Nephron (organoid): ENCODE data around the gene TMEM94.
"Not testable (repeated sequence)": the region's sequence is repeated elsewhere in the genome, so short reads cannot be mapped to it uniquely, and the experiment has no call there.

ENCODE experiments used
- H3K27ac Mint-ChIP-seq, 3 experiments: 2 replicates each; pipeline ENCODE4 v1.8.0; 2020; ENCODE audit warnings: mixed read lengths in 3 of 3, mild to moderate bottlenecking in 2 of 3, moderate library complexity in 1 of 3
- H3K27me3 Mint-ChIP-seq: 2 replicates; pipeline ENCODE4 v1.8.0; 2021; ENCODE audit warnings: low read depth, mild to moderate bottlenecking, moderate library complexity, mixed read lengths
- H3K36me3 Mint-ChIP-seq: 2 replicates; pipeline ENCODE4 v1.8.0; 2020; ENCODE audit warnings: low read depth, mixed read lengths
- H3K4me1 Mint-ChIP-seq: 2 replicates; pipeline ENCODE4 v1.8.0; 2020; ENCODE audit warnings: mixed read lengths
- H3K4me3 Mint-ChIP-seq, 3 experiments: 2 replicates each; pipeline ENCODE4 v1.8.0; 2020; ENCODE audit warnings: mild to moderate bottlenecking in 3 of 3, mixed read lengths in 3 of 3, moderate library complexity in 2 of 3
- H3K9me3 Mint-ChIP-seq: 2 replicates; pipeline ENCODE4 v1.8.0; 2020; ENCODE audit warnings: mixed read lengths
- CTCF ChIP-seq, 3 experiments: fragments of 200-600 bp; sonication (generic); IDR thresholded peaks; one replicate each; pipeline ENCODE4 v1.5.0; 2021; ENCODE audit warnings: antibody characterized with exemption in 3 of 3; ENCODE audit not compliant: unreplicated experiment in 3 of 3

The TMEM94 gene

DNA sequence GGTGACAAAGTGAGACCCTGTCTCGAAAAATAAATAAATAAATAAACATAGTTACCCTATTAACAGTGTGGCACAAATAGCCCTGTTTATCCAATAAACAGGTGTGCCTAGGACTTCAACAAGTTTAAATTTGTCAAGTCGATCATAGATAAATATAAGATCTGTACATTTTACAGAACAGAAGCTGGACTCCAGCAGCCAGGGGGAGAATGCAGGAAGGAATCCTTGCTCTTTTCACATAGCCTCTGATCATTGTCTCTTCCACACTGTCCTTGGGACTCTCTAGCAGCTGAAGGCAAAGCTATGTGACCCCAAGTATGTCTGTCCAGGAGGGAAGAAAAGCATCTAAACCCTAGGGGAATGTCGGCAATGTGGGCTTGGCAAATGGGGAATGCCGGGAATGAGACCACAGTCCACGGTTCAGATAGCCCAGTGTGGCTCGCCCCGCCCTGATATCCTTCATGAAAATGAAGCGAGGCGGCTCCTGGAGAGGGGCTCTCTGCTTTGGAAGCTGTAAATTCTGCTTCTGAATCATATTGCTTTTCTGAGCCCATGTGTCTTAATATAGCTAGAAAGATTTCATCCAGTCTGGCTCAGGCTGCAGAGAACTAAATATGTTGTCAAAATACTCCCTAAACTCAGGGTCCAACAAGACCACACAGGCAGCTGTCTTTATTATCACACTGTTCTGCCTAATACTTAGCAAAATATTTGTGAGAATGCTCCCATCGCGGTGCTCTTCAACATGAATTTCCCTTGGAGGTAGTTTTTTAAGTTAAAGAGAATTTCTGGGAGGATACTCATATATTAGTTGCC lies 26.1 kb upstream of the TMEM94 start:
- Mint-ChIP-seq H3K4me1 (peaks cover 53% of the 10 kb centered on the region), H3K27me3 (peaks cover 10% of the 10 kb centered on the region), H3K27ac (peak overlapping the region; percentile 87 to 91 (median 89)), H3K4me3 (peak overlapping the region; percentile 7 to 31 (median 16)), H3K9me3 (no peaks in the 10 kb centered on the region), H3K36me3 (no peaks in the 10 kb centered on the region)
- peak in 1 of 3 experiments; percentile 11 for TF ChIP-seq CTCF (IDR thresholded peaks at IDR 0.05; ENCODE audit: unreplicated experiment in 3 of 3)

DNA sequence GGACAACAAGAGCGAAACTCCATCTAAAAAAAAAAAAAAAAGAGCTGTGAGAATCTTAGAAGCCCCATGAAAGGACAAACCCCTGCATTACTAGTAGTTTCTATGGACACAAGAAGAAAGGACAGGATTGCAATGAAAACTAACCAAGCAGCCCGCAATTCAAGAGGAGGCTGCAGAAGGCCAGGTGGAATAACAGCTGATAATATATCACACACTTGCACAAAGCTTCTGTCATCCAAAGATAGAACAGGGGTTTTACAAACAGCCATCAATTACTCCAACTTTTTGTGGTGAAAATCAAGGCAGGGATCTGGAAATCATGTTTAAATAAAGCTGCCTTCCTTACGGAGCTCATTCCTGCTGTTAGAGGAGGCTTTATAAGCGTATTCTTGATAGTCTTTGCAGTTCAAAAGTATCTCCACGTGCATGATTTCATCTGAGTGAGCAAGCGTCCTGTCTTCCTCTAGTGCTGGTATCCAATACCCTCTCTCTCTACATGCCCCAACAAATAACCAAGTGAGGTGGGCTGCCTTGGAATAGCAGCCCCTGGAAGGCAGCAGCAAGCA lies 23.1 kb upstream of the TMEM94 start:
- Mint-ChIP-seq H3K27me3 (peaks cover 4% of the 10 kb centered on the region), H3K4me3 (peak overlapping the region in 1 of 3 experiments; percentile 37), H3K4me1 (peaks cover 46% of the 10 kb centered on the region), H3K9me3 (no peaks in the 10 kb centered on the region), H3K27ac (peak overlapping the region; percentile 35 to 57 (median 56)), H3K36me3 (no peaks in the 10 kb centered on the region)
- no peak for TF ChIP-seq CTCF (IDR thresholded peaks at IDR 0.05; ENCODE audit: unreplicated experiment in 3 of 3)

DNA sequence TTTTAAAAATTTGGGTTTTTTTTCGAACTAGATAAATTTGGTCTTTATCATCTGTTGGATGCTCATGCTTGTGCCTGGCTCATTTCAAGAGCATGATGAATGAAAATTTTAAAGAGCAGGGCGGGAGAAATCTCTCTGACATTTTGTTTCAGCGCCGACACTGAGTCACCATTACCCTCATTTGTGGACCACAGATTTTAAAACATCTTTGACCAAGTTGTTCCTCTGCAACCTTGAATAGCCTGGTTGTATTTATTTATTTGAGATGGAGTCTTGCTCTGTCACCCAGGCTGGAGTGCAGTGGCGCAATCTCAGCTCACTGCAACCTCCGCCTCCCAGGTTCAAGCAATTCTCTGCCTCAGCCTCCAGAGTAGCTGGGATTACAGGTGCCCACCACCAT lies 22.0 kb upstream of the TMEM94 start:
- not testable (repeated sequence) for H3K9me3 Mint-ChIP-seq, H3K27ac Mint-ChIP-seq, H3K36me3 Mint-ChIP-seq, H3K4me3 Mint-ChIP-seq, H3K27me3 Mint-ChIP-seq
- peaks cover 35% of the 10 kb centered on the region for H3K4me1 Mint-ChIP-seq

- not testable (repeated sequence) for H3K4me3 Mint-ChIP-seq, H3K27ac Mint-ChIP-seq, H3K27me3 Mint-ChIP-seq, H3K9me3 Mint-ChIP-seq, H3K36me3 Mint-ChIP-seq
- H3K4me1 Mint-ChIP-seq = peaks cover 24% of the 10 kb centered on the region
These were observed 19.0 kb upstream of the TMEM94 start for GRCh38 chr17:75437404-75437803.

DNA sequence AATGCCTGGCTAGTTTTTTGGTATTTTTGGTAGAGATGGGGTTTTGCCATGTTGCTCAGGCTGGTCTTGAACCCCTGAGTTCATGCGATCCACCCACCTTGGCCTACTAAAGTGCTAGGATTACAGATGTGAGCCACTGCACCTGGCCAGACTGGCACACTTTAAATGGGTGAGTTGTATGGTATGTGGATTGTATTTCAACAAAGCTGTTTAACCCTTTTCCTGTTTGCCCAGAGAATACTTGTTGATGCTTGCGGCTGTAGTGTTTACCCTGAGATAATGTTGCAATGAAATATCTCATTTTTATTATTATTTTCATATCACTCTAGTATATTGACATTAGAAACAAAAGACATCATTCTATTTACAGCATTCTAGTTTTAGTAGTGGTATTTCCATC lies 17.1 kb upstream of the TMEM94 start:
- Mint-ChIP-seq H3K4me1 (peaks cover 25% of the 10 kb centered on the region), H3K27ac (no peak overlapping the region), H3K36me3 (no peaks in the 10 kb centered on the region), H3K9me3 (no peaks in the 10 kb centered on the region), H3K4me3 (no peak overlapping the region), H3K27me3 (peaks cover 4% of the 10 kb centered on the region)
- TF ChIP-seq CTCF (IDR thresholded peaks at IDR 0.05; ENCODE audit: unreplicated experiment in 3 of 3) = no peak

DNA sequence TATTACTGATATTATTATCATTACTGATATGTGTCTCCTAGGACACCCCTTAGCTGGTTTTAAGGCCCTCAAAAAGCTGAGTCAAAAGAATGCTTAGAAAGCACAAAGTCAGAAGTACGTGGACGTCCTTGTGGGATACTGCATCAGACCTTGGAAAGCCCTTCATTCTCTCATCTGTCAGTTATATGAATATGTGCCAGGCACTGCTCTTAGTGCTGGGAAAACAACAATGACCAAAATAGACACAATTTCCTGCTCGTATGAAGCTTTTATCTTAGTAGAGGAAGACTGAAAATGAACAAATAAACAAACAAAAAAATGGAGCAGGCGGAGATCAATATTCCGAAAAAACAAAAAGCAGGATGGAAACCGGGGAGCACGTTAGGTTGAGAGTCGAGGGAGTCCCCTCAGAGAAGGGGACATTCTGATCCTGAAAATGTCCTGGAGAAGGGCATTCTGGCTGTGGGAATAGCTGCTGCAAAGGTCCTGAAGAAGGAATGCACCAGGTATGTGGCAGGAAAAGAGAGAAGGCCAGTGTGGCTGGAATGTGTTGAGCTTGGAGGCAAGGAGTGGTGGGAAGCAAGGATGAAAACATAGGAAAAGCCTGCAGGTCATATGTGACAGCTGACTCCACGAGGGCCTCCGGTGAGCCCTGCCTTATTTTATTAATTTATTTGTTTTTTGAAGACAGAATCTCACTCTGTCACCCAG lies 15.5 kb upstream of the TMEM94 start:
- Mint-ChIP-seq H3K27me3 (no peaks in the 10 kb centered on the region), H3K9me3 (no peaks in the 10 kb centered on the region), H3K27ac (peak overlapping the region in 2 of 3 experiments; percentile 14 to 15), H3K36me3 (no peaks in the 10 kb centered on the region), H3K4me3 (no peak overlapping the region), H3K4me1 (peaks cover 21% of the 10 kb centered on the region)
- TF ChIP-seq CTCF (IDR thresholded peaks at IDR 0.05; ENCODE audit: unreplicated experiment in 3 of 3) = no peak
